GM12801 (cell line): ENCODE measurements around the gene TRIM56.

Experiments used
- TF ChIP-seq, protein P1 (sequence below): IDR thresholded peaks from one replicate; pipeline ENCODE4 v1.5.1; 2011; ENCODE audit warnings: control low read depth; ENCODE audit not compliant: insufficient read length; ENCODE audit errors: extremely low read depth

Gene TRIM56

GRCh38 chr7:101097561-101097960, 12.3 kb downstream of the TRIM56 start:
- TF ChIP-seq, protein P1, sequence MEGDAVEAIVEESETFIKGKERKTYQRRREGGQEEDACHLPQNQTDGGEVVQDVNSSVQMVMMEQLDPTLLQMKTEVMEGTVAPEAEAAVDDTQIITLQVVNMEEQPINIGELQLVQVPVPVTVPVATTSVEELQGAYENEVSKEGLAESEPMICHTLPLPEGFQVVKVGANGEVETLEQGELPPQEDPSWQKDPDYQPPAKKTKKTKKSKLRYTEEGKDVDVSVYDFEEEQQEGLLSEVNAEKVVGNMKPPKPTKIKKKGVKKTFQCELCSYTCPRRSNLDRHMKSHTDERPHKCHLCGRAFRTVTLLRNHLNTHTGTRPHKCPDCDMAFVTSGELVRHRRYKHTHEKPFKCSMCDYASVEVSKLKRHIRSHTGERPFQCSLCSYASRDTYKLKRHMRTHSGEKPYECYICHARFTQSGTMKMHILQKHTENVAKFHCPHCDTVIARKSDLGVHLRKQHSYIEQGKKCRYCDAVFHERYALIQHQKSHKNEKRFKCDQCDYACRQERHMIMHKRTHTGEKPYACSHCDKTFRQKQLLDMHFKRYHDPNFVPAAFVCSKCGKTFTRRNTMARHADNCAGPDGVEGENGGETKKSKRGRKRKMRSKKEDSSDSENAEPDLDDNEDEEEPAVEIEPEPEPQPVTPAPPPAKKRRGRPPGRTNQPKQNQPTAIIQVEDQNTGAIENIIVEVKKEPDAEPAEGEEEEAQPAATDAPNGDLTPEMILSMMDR: no peak

- TF ChIP-seq, protein P1: no peak
Measured at GRCh38 chr7:101099969-101100781, 14.9 kb downstream of the TRIM56 start.

DNA sequence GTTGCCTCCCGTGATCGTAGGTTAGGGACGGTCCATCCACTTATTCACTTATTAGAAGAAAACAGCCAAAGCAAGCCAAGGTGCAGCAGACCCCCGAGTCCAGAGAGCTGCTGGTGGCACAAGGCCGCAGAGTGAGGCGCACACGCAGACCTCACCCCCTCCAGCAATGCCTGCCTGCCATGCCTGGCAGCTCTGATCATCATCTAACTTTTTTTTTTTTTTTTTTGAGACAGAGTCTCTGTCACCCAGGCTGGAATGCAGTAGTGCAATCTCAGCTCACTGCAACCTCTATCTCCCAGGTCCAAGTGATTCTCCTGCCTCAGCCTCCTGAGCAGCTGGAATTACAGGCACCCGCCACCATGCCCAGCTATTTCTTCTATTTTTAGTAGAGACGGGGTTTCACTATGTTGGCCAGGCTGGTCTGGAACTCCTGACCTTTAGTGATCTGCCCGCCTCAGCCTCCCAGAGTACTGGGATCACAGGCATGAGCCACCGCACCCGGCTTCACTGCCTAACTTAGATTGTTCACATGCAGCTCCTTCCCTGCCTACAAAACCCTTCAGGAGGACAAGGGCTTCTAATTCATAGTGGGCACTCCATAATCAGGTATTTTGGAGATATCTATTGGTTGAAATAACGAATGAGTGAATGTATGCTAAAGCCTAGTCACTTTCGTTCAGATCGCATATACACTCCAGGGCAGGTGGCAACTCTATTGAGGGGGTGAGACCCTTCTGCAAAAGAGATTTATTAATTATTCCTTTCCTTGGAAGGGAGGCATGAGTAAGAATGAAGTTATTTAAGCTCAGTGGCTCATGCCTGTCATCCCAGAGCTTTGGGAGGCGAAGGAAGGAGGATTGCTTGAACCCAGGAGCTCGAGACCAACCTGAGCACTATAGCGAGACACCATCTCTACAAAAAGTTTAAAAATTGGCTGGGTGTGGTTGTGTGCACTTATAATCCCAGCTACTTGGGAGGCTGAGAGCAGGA, 15.9 kb downstream of the TRIM56 start:
- TF ChIP-seq, protein P1: no peak

DNA sequence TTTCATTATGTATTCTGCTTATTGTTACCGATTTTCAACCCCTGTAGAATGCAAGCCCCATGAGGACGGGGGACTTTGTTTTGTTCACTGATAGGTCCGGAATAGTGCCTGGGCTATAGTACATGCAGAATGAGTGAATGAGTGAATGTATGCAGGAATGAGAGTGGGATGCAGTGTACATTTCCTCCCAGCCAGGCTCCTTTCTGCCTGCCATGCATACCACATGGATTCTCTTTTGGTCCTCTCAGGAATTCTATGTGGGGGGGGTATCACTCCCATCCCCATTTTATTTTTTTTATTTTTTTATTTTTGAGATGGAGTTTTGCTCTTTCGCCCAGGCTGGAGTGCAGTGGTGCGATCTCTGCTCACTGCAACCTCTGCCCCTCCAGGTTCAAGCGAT, 16.7 kb downstream of the TRIM56 start:
- TF ChIP-seq, protein P1: no peak

DNA sequence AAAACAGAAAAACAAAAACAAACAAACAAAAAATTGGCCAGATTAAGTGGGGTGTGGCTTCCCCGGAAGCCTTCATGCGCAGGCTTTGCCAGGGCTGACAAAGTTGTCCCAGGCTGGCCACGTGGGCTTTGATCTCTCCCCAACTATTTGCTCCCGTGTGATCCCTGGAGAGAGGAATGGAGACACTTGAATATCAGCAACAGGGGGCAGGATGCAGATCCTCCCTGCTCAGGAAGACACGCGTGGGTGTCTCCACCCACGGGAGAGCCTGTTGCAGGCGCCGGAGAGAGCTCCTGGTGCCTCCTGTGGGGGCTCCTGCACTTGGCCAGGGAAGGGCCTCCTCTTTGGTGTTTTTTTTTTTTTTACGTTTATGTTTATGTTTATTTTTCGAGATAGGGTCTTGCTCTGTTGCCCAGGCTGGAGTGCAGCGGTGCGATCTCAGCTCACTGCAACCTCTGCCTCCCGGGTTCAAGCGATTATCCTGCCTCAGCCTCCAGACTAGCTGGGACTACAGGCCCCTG, 19.0 kb downstream of the TRIM56 start:
- TF ChIP-seq, protein P1: no peak

- TF ChIP-seq, protein P1: no peak
Measured at GRCh38 chr7:101104799-101105198, 19.5 kb downstream of the TRIM56 start.

DNA sequence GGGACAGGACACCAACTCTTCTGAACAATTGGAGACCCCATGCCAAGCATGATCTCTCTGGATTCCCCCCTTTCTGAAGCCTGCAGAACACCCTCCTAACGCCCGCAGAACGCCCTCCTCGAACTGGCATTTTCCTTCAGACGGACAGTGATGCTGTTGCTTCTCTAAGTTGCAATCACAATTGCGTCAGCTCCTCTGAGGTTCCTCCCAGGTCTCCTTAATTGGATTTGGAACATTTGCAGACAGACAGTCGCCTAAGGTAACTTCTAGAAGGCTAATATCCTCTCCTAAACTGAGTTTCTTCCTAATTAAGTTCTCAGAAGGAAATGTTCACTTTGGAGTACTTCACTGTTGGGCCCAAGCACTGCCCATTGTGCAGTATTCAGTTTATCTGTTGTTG, 21.1 kb downstream of the TRIM56 start:
- TF ChIP-seq, protein P1: no peak
